Osteocyte (in vitro differentiated cells): ENCODE measurements around the gene URM1. TPM values are rescaled to one million over a fixed set of nuclear protein-coding genes. Genes with fewer than 3 reads are reported as not detected.

ENCODE experiments used
- DNase-seq: peaks from one replicate; pipeline ENCODE4 v3.0.0; 2021; ENCODE audit warnings: mixed read lengths; ENCODE audit not compliant: unreplicated experiment; ENCODE audit errors: extremely low spot score
- H3K27ac Mint-ChIP-seq: one replicate; pipeline ENCODE4 v1.8.0; 2021; ENCODE audit warnings: mild to moderate bottlenecking, mixed read lengths; ENCODE audit not compliant: unreplicated experiment
- H3K27me3 Mint-ChIP-seq: one replicate; pipeline ENCODE4 v1.8.0; 2021; ENCODE audit warnings: mixed read lengths; ENCODE audit not compliant: unreplicated experiment
- H3K36me3 Mint-ChIP-seq: one replicate; pipeline ENCODE4 v1.8.0; 2021; ENCODE audit warnings: mixed read lengths; ENCODE audit not compliant: unreplicated experiment
- H3K4me1 Mint-ChIP-seq: one replicate; pipeline ENCODE4 v1.8.0; 2021; ENCODE audit warnings: mixed read lengths; ENCODE audit not compliant: unreplicated experiment
- H3K4me3 Mint-ChIP-seq: one replicate; pipeline ENCODE4 v1.8.0; 2021; ENCODE audit warnings: mild to moderate bottlenecking, moderate library complexity, mixed read lengths; ENCODE audit not compliant: unreplicated experiment
- H3K9me3 Mint-ChIP-seq: one replicate; pipeline ENCODE4 v1.8.0; 2021; ENCODE audit warnings: mixed read lengths; ENCODE audit not compliant: unreplicated experiment
- total RNA-seq: library from RNA; stranded (reverse); gene quantifications from 2 replicates; pipeline ENCODE4 v1.2.1, GENCODE V29; 2021
- TF ChIP-seq, protein P1 (sequence below): fragments of 200-600 bp; sonication (generic); IDR thresholded peaks from 2 replicates; pipeline ENCODE4 v1.5.0; 2021; ENCODE audit warnings: antibody characterized with exemption, mild to moderate bottlenecking, moderate library complexity

The URM1 gene
- total RNA-seq, 1 donor from 2014 or later: 62.0 TPM

DNA sequence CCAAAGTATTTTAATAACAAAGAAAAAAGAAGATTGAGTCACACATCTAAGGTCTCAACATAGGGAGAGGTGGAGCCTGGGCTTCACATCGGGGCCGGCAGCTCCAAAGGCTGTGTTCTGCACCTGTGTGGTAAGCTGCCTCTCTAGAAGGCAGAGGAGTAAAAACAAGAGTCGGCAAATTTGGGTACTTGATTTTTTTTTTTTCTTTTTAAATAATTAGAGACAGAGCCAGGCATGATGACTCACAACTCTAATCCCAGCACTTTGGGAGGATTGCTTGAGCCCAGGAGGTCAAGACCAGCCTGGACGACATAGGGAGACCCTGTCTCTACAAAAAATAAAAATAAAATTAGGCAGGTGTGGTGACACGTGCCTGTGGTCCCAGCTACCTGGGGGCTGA is 4.7 kb downstream of the URM1 start:
- peaks cover 11% of the 10 kb centered on the region for H3K36me3 Mint-ChIP-seq
- no peaks in the 10 kb centered on the region for H3K9me3 Mint-ChIP-seq
- H3K27me3 Mint-ChIP-seq: no peaks in the 10 kb centered on the region
- no peak overlapping the region for H3K27ac Mint-ChIP-seq
- H3K4me1 Mint-ChIP-seq: peaks cover 18% of the 10 kb centered on the region
- no peak overlapping the region for H3K4me3 Mint-ChIP-seq
- DNase-seq: no peak
- TF ChIP-seq, protein P1, sequence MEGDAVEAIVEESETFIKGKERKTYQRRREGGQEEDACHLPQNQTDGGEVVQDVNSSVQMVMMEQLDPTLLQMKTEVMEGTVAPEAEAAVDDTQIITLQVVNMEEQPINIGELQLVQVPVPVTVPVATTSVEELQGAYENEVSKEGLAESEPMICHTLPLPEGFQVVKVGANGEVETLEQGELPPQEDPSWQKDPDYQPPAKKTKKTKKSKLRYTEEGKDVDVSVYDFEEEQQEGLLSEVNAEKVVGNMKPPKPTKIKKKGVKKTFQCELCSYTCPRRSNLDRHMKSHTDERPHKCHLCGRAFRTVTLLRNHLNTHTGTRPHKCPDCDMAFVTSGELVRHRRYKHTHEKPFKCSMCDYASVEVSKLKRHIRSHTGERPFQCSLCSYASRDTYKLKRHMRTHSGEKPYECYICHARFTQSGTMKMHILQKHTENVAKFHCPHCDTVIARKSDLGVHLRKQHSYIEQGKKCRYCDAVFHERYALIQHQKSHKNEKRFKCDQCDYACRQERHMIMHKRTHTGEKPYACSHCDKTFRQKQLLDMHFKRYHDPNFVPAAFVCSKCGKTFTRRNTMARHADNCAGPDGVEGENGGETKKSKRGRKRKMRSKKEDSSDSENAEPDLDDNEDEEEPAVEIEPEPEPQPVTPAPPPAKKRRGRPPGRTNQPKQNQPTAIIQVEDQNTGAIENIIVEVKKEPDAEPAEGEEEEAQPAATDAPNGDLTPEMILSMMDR: no peak

DNA sequence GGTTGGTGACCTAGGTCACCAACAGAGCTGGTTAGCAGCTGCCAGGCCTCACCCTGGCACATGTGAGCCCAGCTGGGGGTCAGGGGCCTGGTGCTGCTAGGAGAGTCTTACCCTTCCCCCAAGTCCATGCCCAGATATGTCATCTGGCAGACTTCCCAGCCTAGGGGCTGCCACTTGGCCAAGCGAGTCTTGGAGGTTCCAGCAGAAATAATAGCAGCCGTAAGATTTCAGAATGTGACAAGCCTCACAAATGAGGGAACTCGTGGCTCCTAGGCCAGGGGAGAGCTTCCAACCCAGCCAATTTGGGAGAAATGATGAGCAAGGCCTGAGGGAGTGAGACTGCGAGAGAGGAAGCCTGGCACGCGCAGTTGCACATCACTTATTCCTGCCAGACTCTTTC is 11.1 kb downstream of the URM1 start:
- Mint-ChIP-seq H3K9me3 (no peaks in the 10 kb centered on the region), H3K4me1 (no peaks in the 10 kb centered on the region), H3K27me3 (no peaks in the 10 kb centered on the region), H3K36me3 (peaks cover 12% of the 10 kb centered on the region), H3K27ac (no peak overlapping the region), H3K4me3 (no peak overlapping the region)
- TF ChIP-seq, protein P1: no peak
- DNase-seq: no peak

GRCh38 chr9:128383007-128383753 is 12.0 kb downstream of the URM1 start:
- DNase-seq: no peak
- peaks cover 16% of the 10 kb centered on the region for H3K36me3 Mint-ChIP-seq
- no peaks in the 10 kb centered on the region for H3K9me3 Mint-ChIP-seq
- H3K4me3 Mint-ChIP-seq: no peak overlapping the region
- no peak overlapping the region for H3K27ac Mint-ChIP-seq
- H3K27me3 Mint-ChIP-seq: no peaks in the 10 kb centered on the region
- TF ChIP-seq, protein P1: no peak
- H3K4me1 Mint-ChIP-seq: no peaks in the 10 kb centered on the region

DNA sequence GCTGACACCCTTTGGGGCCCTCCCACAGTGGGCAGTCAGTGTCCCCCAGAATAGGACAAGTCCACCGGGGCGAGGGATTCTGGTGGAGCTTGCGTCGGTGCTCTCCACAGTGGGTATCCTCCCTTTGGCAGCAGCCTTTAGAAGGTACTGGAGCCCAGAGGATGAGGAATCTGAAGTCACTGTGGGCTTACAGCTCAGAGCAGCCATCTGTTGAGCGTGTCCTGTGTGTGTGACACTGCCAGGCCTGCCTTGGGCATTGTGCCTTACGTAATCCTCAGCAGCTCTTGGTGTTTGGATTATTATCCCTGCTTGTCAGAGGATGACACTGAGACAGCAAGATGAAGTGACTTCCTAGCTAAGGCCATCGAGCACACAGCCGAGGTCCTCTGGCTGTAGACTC is 12.6 kb downstream of the URM1 start:
- TF ChIP-seq, protein P1: no peak
- no peak overlapping the region for H3K27ac Mint-ChIP-seq
- DNase-seq: no peak
- H3K9me3 Mint-ChIP-seq: no peaks in the 10 kb centered on the region
- no peaks in the 10 kb centered on the region for H3K4me1 Mint-ChIP-seq
- H3K4me3 Mint-ChIP-seq: no peak overlapping the region
- peaks cover 15% of the 10 kb centered on the region for H3K36me3 Mint-ChIP-seq
- H3K27me3 Mint-ChIP-seq: no peaks in the 10 kb centered on the region

GRCh38 chr9:128384801-128385495 is 13.8 kb downstream of the URM1 start:
- Mint-ChIP-seq H3K4me3 (no peak overlapping the region), H3K4me1 (no peaks in the 10 kb centered on the region), H3K36me3 (peaks cover 11% of the 10 kb centered on the region), H3K27ac (no peak overlapping the region), H3K27me3 (no peaks in the 10 kb centered on the region), H3K9me3 (no peaks in the 10 kb centered on the region)
- TF ChIP-seq, protein P1: no peak
- no peak for DNase-seq
